ENCODE results near the gene AKAP7. TPM values are rescaled to one million over a fixed set of nuclear protein-coding genes. Genes with fewer than 3 reads are reported as not detected.

Gene AKAP7
- total and polyA plus RNA-seq, 4 donors = 4.2 to 25.0 (median 8.6) TPM

DNA sequence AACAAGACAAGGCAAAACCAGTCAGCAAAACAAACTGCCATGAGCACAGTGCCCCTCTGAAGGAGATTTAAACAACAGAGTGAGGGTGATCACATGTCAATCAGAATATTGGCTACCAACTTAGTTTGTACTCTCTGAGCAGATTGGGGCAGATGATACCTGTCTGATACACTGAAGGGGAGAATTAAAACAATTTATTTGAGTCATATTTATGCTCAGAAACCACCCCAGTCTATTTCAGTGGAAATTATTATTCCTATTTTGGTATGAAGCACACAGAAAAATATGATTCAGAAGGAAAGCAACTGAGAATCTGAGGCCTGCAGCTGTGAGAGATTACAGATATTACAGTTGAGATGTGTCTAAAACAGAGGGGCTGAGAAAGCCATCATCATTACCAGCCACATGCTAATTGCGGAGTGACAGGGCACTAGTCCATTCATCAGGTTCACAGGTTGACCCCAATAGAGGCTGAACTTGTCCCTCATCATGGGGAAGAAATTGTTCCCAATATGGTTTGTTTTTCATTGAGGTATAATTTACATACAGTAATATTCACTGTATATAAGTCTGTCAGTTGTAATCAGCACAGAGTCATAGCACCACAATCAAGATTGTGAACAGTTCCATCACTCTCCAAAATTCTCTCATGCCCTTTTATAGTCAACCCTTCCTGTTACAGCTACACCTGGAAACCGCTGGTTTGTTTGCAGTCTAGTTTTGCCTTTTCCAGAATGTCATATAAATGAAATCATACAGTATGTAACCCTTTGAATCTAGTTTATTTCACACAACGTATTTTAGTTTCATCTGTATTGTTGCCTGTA is 134.5 kb downstream of the AKAP7 start:
- Histone ChIP-seq H3K4me3 (no peak overlapping the region), H3K27ac (ENCODE audit: low read depth in 1 of 2, low read length in 1 of 2) (no peak overlapping the region), H3K27me3 (ENCODE audit: control insufficient read depth in 3 of 3, insufficient read depth in 3 of 3, low read length in 2 of 3) (no peaks in the 10 kb centered on the region), H3K36me3 (ENCODE audit: control insufficient read depth in 4 of 4, insufficient read depth in 4 of 4, low read length in 4 of 4) (peaks cover 0 to 8% (median 2%) of the 10 kb centered on the region in 4 donors), H3K4me1 (ENCODE audit: control insufficient read depth in 5 of 5, insufficient read depth in 5 of 5, low read length in 5 of 5) (peaks cover 0 to 1% (median 0%) of the 10 kb centered on the region in 5 donors), H3K9me3 (ENCODE audit: control insufficient read depth in 4 of 4, insufficient read depth in 3 of 4, low read length in 3 of 4) (peaks cover 0 to 8% (median 0%) of the 10 kb centered on the region in 4 donors), H3K9ac (ENCODE audit: insufficient read depth in 1 of 2, low read length in 2 of 2) (no peak overlapping the region)
- ATAC-seq (ENCODE audit: insufficient read depth, low FRiP score) (no peak), DNase-seq (no peak)
- TF ChIP-seq, protein P1, sequence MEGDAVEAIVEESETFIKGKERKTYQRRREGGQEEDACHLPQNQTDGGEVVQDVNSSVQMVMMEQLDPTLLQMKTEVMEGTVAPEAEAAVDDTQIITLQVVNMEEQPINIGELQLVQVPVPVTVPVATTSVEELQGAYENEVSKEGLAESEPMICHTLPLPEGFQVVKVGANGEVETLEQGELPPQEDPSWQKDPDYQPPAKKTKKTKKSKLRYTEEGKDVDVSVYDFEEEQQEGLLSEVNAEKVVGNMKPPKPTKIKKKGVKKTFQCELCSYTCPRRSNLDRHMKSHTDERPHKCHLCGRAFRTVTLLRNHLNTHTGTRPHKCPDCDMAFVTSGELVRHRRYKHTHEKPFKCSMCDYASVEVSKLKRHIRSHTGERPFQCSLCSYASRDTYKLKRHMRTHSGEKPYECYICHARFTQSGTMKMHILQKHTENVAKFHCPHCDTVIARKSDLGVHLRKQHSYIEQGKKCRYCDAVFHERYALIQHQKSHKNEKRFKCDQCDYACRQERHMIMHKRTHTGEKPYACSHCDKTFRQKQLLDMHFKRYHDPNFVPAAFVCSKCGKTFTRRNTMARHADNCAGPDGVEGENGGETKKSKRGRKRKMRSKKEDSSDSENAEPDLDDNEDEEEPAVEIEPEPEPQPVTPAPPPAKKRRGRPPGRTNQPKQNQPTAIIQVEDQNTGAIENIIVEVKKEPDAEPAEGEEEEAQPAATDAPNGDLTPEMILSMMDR (IDR thresholded peaks at IDR 0.05; ENCODE audit: control extremely low read depth, extremely low read depth) = no peak
- WGBS, 2 donors = 96 to 97% methylated on average over 3 of the region's 3 CpGs

DNA sequence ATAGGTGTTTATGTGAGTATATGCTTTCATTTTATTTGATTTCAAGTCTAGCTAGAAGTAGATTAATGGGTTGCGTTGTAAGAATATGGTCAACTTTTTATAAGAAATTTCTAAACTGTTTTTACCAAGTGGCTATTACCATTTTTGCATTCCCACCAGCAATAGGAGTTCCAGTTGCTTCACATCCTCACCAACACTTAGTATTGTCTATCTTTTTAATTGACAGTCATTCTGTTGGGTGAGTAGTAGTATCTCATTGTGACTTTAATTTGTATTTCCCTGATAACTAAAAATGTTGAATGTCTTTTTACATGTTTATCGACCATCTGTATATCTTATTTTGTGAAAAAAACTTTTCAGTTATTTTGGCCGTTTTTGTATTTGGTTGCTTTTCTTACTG is 135.3 kb downstream of the AKAP7 start:
- Histone ChIP-seq H3K36me3 (ENCODE audit: control insufficient read depth in 4 of 4, insufficient read depth in 4 of 4, low read length in 4 of 4) (peaks cover 0 to 8% (median 2%) of the 10 kb centered on the region in 4 donors), H3K27me3 (ENCODE audit: control insufficient read depth in 3 of 3, insufficient read depth in 3 of 3, low read length in 2 of 3) (no peaks in the 10 kb centered on the region), H3K4me1 (ENCODE audit: control insufficient read depth in 5 of 5, insufficient read depth in 5 of 5, low read length in 5 of 5) (peaks cover 0 to 1% (median 0%) of the 10 kb centered on the region in 5 donors), H3K27ac (ENCODE audit: low read depth in 1 of 2, low read length in 1 of 2) (no peak overlapping the region), H3K9ac (ENCODE audit: insufficient read depth in 1 of 2, low read length in 2 of 2) (no peak overlapping the region), H3K4me3 (no peak overlapping the region), H3K9me3 (ENCODE audit: control insufficient read depth in 4 of 4, insufficient read depth in 3 of 4, low read length in 3 of 4) (peaks cover 0 to 8% (median 0%) of the 10 kb centered on the region in 4 donors)
- TF ChIP-seq, protein P1 (IDR thresholded peaks at IDR 0.05; ENCODE audit: control extremely low read depth, extremely low read depth) = no peak
- DNase-seq = no peak
- WGBS, 2 donors = 97 to 99% methylated on average over 3 of the region's 3 CpGs
- no peak for ATAC-seq (ENCODE audit: insufficient read depth, low FRiP score)

DNA sequence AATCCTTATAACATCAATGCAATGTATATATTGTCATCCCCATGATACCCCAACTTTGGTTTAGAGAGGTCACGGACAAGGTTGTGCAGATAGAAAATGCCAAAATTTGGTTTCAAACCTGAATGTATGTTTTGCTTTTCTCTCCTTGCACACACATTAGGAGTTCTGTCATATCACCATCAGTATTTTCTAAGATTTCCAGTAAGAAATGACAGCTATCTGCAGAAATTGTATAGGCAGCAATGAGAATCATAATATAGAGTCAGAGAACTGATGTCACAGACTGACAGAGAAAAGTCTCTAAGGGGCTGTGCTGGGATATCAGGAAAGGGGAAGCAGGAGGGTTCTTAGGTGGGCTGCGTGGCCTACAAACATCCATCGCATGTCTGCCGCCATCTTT is 140.0 kb downstream of the AKAP7 start:
- TF ChIP-seq, protein P1 (IDR thresholded peaks at IDR 0.05; ENCODE audit: control extremely low read depth, extremely low read depth) = no peak
- 98 to 99% methylated on average over 4 of the region's 4 CpGs for WGBS, 2 donors

More for the DNA sequence above, 140.0 kb downstream of the AKAP7 start:
- Histone ChIP-seq H3K27ac (ENCODE audit: low read depth in 1 of 2, low read length in 1 of 2) (no peak overlapping the region), H3K4me1 (ENCODE audit: control insufficient read depth in 5 of 5, insufficient read depth in 5 of 5, low read length in 5 of 5) (no peaks in the 10 kb centered on the region), H3K36me3 (ENCODE audit: control insufficient read depth in 4 of 4, insufficient read depth in 4 of 4, low read length in 4 of 4) (peaks cover 0 to 2% (median 0%) of the 10 kb centered on the region in 4 donors), H3K4me3 (no peak overlapping the region), H3K9me3 (ENCODE audit: control insufficient read depth in 4 of 4, insufficient read depth in 3 of 4, low read length in 3 of 4) (peaks cover 0 to under 1% (median 0%) of the 10 kb centered on the region in 4 donors), H3K9ac (ENCODE audit: insufficient read depth in 1 of 2, low read length in 2 of 2) (no peak overlapping the region), H3K27me3 (ENCODE audit: control insufficient read depth in 3 of 3, insufficient read depth in 3 of 3, low read length in 2 of 3) (no peaks in the 10 kb centered on the region)
- DNase-seq (no peak), ATAC-seq (ENCODE audit: insufficient read depth, low FRiP score) (no peak)

All from lung (tissue), 12 donors.